ENCODE results near the gene SLC1A2. TPM values are rescaled to one million over a fixed set of nuclear protein-coding genes. Genes with fewer than 3 reads are reported as not detected.

Gene SLC1A2
- total RNA-seq, 4 donors from 2014 or later = 1.0 to 11.5 (median 5.0) TPM

GRCh38 chr11:35432464-35432863 lies 13.1 kb upstream of the SLC1A2 start:
- Histone ChIP-seq H3K4me3 (no peak overlapping the region), H3K9me3 (no peaks in the 10 kb centered on the region), H3K4me1 (no peaks in the 10 kb centered on the region), H3K27ac (no peak overlapping the region), H3K27me3 (no peaks in the 10 kb centered on the region), H3K36me3 (no peaks in the 10 kb centered on the region)
- no peak for DNase-seq
- no peak for TF ChIP-seq POLR2A (IDR thresholded peaks at IDR 0.05)
- TF ChIP-seq CTCF (IDR thresholded peaks at IDR 0.05) = no peak
- intact Hi-C loops (cut with DNase I; ENCODE audit: low total_unique reads) = no loop called here

GRCh38 chr11:35427071-35427470 lies 7.7 kb upstream of the SLC1A2 start:
- no peak for DNase-seq
- Histone ChIP-seq H3K27me3 (no peaks in the 10 kb centered on the region), H3K4me1 (no peaks in the 10 kb centered on the region), H3K4me3 (no peak overlapping the region), H3K36me3 (no peaks in the 10 kb centered on the region), H3K9me3 (no peaks in the 10 kb centered on the region), H3K27ac (no peak overlapping the region)
- TF ChIP-seq POLR2A (IDR thresholded peaks at IDR 0.05) (no peak), CTCF (IDR thresholded peaks at IDR 0.05) (no peak)
- intact Hi-C loops (cut with DNase I; ENCODE audit: low total_unique reads) = no loop called here

- no peaks in the 10 kb centered on the region for H3K9me3 ChIP-seq
- H3K4me1 ChIP-seq = no peaks in the 10 kb centered on the region
- no peaks in the 10 kb centered on the region for H3K27me3 ChIP-seq
- TF ChIP-seq CTCF (IDR thresholded peaks at IDR 0.05) = no peak
- no peak for TF ChIP-seq POLR2A (IDR thresholded peaks at IDR 0.05)
- H3K27ac ChIP-seq = no peak overlapping the region
- H3K4me3 ChIP-seq = no peak overlapping the region
- intact Hi-C loops (cut with DNase I; ENCODE audit: low total_unique reads) = no loop called here
- no peak for DNase-seq
- no peaks in the 10 kb centered on the region for H3K36me3 ChIP-seq
These were observed 7.0 kb upstream of the SLC1A2 start for GRCh38 chr11:35426351-35426750.

GRCh38 chr11:35425603-35426212 lies 6.3 kb upstream of the SLC1A2 start:
- no peak for TF ChIP-seq POLR2A (IDR thresholded peaks at IDR 0.05)
- TF ChIP-seq CTCF (IDR thresholded peaks at IDR 0.05) = no peak
- H3K9me3 ChIP-seq = no peaks in the 10 kb centered on the region
- H3K4me3 ChIP-seq = no peak overlapping the region
- H3K27me3 ChIP-seq = no peaks in the 10 kb centered on the region
- H3K4me1 ChIP-seq = no peaks in the 10 kb centered on the region
- no peak overlapping the region for H3K27ac ChIP-seq
- H3K36me3 ChIP-seq = no peaks in the 10 kb centered on the region
- intact Hi-C loops (cut with DNase I; ENCODE audit: low total_unique reads) = no loop called here
- DNase-seq = no peak

GRCh38 chr11:35424157-35424940 lies 5.0 kb upstream of the SLC1A2 start:
- TF ChIP-seq CTCF (IDR thresholded peaks at IDR 0.05) = no peak
- no peak for TF ChIP-seq POLR2A (IDR thresholded peaks at IDR 0.05)
- H3K27me3 ChIP-seq = no peaks in the 10 kb centered on the region
- H3K36me3 ChIP-seq = no peaks in the 10 kb centered on the region
- no peaks in the 10 kb centered on the region for H3K4me1 ChIP-seq
- intact Hi-C loops (cut with DNase I; ENCODE audit: low total_unique reads) = no loop called here
- H3K27ac ChIP-seq = no peak overlapping the region
- no peak for DNase-seq
- no peak overlapping the region for H3K4me3 ChIP-seq
- H3K9me3 ChIP-seq = no peaks in the 10 kb centered on the region

All from uterus (tissue), 4 donors.